RCC 7860 (cell line): ENCODE measurements around the gene ALPI.

Experiments
- DNase-seq: peaks from one replicate; pipeline ENCODE4 v3.0.0-alpha.2; 2015; ENCODE audit warnings: low spot score
- FAIRE-seq: peaks from 2 replicates; lab custom pipeline; 2012; peaks lifted over from hg19 to GRCh38; lab: Jason Lieb, UNC

ALPI gene

DNA sequence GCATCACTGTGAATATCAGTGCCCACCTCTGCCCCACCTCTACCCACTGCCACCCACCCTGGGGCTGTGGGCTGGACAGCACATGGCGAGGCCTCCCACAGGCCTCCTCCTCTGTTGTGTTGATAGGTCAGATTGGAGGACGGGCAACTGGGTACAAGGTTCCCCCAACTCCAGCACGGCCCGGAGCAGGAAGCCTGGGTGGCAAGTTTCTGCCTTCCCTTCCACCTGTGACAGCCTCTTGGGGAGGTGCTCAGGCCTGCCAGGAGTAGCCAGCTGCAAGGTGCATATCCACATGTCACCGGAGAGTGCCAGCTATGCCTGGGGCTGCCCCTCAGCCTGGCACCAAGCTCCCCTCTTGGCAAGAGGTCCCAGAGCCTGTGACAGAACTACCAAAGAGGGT, 38.6 kb downstream of the ALPI start:
- no peak for DNase-seq
- FAIRE-seq = no peak

DNA sequence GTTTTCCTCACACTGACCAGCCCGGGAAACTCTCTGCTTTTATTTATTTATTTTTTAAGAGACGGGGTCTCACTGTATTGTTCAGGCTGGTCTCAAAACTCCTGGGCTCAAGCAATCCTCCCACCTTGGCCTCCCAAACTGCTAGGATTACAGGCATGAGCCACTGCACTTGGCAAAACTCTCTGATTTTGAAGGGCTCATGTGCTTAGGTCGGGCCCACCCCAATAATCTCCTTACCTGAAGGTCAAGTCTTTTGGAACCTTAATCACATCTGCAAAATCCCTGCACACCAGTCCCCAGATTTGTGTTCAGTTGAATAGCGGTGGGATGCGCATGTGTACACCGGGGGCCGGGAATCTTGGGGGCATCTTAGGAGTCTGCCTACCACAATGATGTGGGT, 39.3 kb downstream of the ALPI start:
- FAIRE-seq (no peak), DNase-seq (no peak)

DNA sequence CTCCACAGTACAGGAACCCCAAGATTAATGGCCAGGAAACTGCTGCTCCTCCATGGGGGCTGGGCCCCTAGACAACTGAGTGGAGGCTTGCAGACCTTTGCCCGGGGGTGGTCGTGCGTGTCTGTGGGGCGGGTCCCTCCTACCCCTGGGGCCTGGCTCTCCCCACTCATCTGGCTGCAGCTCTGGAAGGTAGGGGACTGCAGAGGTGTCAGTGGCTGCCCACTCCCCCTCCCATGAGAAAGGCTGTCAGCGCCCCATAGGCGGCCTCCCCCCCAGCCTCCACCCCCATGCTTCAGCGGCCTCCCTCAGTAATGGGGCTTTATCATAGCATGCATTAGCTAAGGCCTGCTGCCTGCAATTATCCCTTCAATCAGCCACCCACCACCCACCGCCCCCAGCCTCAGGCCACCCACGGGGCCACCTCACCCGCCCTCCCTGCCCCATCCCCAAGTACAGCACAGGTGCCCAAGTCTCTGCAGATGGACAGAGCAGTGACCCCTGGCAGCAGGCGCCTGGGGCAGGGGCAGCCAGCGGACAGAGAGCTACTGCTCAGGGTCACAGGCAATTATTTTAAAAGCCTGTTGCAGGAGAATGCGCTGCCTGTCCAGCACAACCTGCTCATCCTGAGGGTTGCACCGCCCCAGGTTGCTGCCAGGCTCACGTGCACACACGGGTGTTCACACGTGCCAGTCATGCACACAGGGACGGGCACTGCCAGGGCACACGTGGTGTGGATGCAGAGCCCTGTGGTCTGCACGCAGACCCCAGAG, 40.7 kb downstream of the ALPI start:
- FAIRE-seq (no peak), DNase-seq (no peak)

DNA sequence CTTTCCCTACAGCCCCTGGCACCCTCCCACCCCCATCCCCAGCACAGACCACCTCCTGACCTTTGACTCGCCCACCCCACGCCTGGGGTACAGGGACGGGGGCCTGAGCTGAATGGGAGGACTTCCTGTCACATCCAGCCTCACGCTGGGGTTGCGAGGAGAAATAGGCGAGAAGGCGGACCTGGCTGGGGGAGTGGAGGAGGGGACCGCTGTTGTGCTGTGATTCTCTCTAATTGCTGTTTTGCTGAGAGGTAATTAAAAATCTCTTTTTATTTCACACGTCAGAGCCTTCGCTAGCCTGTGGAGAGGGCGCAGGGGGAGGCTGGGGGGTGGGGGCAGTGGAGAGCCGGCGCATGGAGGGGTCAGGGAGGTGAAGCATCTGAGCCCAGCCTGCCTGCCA, 41.4 kb downstream of the ALPI start:
- no peak for FAIRE-seq

DNA sequence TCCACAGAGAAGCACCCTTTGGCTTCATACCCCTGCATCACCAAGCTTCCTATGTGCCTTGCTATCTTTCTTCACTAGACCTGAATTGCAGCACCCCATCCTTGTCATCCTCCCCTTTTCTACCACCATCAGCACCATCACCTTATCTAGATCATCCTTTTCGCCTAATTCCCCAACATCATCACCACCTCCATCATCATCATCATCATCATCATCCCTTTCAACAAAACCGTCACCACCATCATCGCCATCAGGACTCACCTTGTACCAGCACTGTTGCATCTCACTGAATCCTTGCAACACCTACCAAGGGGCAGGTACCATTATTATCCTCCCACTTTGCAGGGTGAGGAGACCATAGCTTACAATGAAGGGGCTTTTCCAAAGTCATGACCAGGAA, 42.5 kb downstream of the ALPI start:
- no peak for FAIRE-seq
- no peak for DNase-seq

More for the DNA sequence above, 41.4 kb downstream of the ALPI start:
- no peak for DNase-seq

DNA sequence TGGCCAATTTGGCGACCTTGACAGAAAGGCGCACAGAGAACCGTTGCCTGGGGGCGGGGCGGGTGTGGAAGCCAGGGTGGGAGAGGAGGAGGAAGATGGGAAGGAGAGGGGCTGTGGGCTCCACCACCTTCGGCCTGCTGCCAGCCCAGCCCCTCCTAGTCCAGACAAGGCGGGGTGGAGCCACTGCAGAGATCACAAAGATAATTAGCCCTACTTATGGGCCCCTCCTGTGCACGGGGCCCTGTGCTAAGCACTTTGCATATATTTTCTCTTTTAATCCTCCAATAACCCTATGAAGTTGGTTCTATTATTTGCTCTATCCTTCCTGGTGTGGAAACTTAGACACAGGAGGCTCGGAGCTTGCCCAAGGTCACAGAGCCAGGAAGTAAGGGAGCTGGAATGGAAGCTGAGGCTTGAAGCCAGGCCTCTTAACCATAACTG, 45.4 kb downstream of the ALPI start:
- DNase-seq (no peak), FAIRE-seq (no peak)

DNA sequence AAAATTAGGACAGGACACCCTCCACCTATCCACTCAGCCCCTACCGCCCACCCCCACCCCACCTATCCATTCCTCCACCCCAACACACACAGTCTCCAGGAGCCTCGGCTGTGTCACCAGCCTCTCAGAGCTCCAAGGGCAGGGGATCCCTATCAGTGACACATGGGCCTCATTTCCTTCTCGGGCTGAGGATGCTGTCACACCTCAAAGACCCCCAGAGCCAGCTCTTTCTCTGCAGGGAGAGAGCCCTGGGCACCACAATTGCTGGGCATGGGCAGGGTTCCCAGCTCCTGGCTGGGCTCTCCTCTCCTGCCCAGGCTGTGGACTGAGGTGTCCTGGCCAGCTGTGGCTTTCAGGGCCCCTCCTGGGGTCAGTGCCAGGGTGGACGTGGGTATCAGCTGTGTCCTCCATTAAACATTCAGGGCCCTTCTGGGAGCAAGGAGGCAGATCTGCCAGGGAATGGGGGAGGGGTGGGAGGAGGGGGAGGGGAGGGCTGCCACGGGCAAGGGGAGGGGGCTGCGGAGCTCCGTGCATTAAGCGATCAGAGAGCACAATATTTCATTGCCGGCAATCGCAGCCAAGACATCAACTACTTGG, 45.9 kb downstream of the ALPI start:
- no peak for FAIRE-seq
- DNase-seq = no peak

DNA sequence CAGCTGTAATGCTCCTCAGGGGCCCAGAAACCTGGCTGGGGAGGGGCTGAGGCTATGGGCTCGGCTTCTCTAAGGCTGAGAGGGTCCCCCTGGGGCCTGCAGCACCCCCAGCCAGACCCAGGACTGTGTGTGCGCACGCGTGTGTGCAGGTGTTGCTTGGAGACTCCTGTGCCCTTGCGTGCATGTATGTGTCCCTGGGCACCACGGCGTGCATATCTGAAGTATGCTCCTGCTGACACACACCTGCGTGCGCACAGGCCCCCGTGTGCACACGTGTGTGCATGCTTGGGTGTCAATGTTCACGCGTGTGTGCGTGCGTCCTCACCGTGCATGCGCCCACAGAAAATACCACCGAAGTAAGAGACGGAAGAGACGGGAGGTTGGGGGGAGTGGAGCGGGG, 46.6 kb downstream of the ALPI start:
- DNase-seq = no peak
- FAIRE-seq = no peak

DNA sequence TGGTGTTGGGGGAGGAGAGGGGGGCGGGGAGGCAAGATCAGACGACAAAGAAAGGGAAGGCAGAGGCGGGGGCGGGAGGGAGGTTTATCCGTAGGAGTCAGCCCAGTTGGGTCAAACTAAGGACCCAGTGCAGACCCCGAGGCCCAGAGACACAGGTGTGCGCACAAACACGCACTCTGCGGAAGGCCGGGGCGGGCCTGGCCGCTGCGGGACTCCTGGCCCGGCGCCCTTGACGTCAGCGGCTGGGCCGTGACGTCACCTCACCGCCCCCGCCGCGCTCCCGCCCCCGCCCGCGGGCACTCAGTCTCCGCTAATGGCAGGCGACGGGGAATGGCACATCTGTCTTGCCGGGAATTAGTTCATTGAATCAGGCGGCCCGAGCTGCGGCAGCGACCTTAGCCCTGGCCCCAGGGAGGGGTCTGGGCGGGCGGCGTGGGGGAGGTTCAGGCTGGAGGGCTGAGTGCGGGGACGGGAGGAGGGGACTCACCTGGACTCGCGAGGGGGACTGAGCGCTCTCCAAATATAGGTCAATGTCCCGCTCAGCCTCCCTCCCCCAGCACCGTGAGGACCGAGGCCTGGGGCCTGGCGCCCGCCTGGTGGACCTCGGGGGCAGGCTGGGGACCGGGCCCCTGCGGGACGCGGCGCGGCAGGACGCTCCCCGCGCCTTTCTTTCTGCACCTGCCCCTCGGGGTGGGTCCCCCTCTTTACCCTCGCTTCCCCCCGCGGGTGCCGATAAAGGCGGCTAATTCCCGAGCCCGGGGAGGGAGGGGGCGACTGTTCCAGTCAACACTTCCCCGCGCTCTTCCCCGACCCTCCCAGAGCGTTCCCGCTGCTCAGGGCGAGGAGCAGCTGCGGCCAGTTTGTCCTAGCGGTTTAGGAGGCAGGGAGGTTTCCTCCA, 47.2 kb downstream of the ALPI start:
- FAIRE-seq = no peak
- no peak for DNase-seq

DNA sequence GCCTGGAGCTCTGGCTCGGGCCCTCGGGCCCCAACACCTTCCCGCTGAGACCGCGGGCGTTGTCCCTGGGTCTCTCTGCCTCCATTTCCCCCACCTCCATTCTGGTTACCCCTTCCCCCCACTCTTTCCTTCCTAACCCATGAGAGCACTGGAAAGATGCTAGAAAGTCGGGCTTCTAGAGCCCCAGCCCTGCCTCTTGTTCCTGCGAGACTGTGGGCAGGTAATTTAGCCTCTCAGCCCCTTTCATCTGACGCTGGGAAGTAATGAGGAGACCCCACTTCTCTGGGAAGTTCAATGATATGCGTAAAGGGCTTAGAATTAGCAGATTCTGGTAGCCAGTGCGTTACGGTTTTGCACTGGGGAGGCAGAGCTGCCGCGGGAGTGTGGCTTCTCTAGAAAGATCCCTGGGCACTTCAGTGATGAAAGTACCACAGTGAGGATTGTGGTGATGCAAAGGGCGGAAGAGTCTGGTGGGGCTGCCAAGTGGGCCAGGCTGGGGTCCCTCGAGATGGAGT, 47.9 kb downstream of the ALPI start:
- no peak for DNase-seq
- FAIRE-seq = no peak

DNA sequence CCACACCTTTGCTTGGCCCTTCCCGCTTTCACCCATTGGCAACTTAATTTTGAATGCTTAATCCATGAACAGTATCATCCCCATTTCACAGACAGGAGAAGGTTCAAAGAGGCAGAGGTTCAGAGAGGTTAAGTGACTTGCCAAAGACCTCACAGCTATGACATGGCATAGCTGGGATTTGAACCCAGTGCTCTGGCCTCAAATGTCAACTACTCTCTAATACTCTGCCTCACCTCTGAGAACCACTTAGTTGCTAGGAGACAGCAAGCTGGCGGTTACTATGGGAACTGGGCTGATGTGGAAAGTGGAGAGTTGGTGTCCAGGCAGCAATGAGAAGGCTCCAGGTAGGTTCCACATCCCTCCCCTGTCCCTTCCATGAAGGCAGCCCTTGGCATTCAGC, 48.5 kb downstream of the ALPI start:
- no peak for DNase-seq
- no peak for FAIRE-seq

DNA sequence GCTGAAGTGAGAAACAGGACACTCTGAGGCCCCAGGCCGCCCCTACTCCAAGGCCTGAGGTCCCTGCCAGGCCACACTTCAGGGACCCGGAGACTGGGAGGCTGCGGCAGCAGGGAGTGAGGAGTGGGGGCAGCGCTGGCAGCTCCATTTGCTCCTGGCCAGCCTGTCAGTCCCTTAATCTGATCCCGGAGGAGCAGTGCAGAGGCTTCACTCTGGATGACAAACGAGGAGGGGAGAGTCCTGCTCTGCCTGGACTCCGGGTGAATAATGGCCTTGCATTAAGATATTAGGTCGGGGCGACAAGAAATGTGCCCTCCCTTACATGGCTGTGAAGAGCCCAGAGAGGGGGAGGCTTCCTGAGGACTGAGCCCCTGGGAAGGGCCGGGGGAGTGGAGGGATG, 49.9 kb downstream of the ALPI start:
- FAIRE-seq (no peak), DNase-seq (no peak)

DNA sequence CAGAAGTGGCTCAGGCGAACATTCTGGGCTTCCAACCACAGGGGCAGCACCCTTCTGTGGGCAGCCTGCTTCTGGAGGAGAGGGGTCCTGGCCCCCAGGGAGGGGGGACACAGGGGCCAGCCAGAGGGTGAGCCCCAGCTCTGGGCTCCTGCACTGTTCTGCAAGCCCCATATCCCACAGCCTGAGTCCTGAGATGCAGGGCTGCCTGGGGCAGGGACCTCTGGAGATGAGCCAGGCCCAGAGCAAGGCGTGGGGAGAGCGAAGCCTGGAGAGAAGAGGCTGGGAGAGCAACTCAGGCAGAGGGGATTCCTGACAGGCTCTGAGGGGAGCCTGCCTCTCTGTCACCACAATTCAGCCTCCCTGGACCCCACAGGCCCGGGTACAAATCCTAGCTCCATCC, 50.8 kb downstream of the ALPI start:
- DNase-seq (no peak), FAIRE-seq (no peak)

DNA sequence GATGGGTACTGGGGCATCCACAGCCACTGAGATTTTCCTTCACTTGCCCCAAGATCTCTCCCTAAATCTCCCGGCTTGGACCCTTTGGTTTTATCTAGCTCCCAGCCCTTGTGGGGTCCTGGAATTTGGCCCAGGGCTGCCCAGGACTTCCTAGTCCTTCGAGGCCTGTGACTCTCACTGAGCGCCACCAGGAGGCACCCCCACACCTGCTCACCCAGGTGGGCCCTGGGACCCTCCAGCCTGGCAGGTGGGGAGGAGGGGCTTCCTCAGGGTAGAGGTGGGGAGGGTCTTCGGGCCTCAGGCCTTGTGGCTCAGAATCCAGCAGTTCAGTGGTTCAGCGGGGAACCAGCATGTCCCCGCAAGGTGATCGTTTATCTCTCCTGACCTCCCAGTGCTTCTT, 52.3 kb downstream of the ALPI start:
- DNase-seq (no peak), FAIRE-seq (no peak)
